ENCODE measurements around the gene CCDC116.

DNA sequence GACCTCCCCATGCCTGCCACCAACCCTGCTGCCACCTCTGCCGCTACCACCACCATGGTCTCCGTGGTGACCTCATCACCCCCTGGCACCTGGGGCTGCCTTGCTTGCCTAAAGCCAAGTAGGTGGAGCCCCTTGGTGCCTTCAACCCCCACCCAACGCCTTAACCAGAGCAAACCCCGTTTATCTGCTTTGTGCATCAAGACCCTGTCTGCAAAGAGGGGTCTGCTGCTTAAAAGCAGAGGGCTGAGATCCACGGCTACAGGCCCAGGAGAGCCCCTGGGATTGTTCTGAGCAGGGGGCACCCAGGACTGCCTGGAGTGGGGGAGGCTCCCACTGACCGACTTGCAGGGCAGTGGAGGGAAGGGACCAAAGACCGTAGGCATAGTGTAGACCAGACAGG lies 28.3 kb downstream of the CCDC116 start:
- TF ChIP-seq, protein P1, sequence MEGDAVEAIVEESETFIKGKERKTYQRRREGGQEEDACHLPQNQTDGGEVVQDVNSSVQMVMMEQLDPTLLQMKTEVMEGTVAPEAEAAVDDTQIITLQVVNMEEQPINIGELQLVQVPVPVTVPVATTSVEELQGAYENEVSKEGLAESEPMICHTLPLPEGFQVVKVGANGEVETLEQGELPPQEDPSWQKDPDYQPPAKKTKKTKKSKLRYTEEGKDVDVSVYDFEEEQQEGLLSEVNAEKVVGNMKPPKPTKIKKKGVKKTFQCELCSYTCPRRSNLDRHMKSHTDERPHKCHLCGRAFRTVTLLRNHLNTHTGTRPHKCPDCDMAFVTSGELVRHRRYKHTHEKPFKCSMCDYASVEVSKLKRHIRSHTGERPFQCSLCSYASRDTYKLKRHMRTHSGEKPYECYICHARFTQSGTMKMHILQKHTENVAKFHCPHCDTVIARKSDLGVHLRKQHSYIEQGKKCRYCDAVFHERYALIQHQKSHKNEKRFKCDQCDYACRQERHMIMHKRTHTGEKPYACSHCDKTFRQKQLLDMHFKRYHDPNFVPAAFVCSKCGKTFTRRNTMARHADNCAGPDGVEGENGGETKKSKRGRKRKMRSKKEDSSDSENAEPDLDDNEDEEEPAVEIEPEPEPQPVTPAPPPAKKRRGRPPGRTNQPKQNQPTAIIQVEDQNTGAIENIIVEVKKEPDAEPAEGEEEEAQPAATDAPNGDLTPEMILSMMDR (IDR thresholded peaks at IDR 0.05; ENCODE audit: poor library complexity), result no peak
- TF ChIP-seq EZH2 (IDR thresholded peaks at IDR 0.05; ENCODE audit: borderline replicate concordance), result no peak

All from hepatocyte (in vitro differentiated cells).